Activated T-cell treated with anti-CD3 and anti-CD28 coated beads for 4 hours (primary cell): ENCODE measurements around the gene SMG7.

Source experiments
- DNase-seq: peaks from one replicate; pipeline ENCODE4 v3.0.0-alpha.2; 2020

Gene SMG7

GRCh38 chr1:183595537-183595936, 123.2 kb downstream of the SMG7 start:
- DNase-seq, result no peak

- no peak for DNase-seq
These were observed 124.2 kb downstream of the SMG7 start for GRCh38 chr1:183596500-183596899.

DNA sequence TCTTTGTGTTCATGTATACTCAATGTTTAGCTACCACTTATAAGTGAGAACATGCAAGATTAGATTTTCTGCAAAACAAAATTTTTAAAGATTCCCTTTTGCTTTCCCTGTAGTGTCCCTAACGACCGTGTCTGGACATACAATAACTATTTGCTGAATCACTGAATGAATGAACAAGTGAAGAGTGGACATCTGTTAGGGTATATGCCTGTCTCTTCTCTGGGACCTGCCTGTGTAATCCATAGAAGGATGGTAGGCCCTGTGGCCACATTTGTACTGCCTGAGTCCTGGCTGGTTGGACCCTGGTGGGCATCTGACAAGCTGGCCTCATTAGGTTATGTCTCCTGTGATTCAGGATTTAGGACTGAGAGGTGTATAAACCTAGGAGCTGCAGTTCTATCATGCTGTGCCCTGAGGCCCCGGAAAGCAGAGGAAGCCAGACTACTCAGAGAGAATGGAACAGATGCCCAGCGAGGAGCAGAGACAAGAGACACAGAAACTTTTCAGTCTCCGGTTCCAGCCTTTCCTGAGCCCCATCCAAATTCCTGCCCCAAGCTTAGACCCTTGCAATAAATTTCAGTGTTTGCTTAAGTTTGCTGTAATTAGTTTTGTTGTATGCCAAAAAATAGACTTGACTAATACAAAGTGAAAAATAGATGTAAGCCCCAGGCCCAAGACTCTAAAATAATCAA, 125.5 kb downstream of the SMG7 start:
- no peak for DNase-seq

- DNase-seq, result no peak
These were observed 126.1 kb downstream of the SMG7 start for GRCh38 chr1:183598386-183598785.

DNA sequence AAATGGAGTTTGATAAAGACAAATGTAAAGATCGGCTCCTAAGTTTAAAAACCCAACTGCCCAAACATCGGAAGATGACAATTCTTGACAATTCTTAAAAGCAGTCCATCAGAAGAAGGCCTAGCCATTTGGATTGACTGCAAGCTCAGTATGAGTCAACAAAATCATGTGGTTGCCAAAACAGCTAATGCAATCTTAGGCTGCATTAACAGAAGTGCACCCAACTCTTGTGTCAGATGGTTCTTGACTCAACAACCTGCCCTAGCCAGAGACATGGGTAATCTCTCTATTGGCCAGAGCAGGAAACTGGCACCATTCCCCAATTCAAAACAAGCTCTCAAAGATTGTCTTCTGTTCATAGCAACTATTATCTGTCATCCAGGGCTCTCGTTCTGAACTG, 127.8 kb downstream of the SMG7 start:
- DNase-seq, result no peak

GRCh38 chr1:183600634-183601033, 128.3 kb downstream of the SMG7 start:
- DNase-seq, result no peak

GRCh38 chr1:183602510-183602909, 130.2 kb downstream of the SMG7 start:
- no peak for DNase-seq
